ENCODE data around the gene MALSU1.

DNA sequence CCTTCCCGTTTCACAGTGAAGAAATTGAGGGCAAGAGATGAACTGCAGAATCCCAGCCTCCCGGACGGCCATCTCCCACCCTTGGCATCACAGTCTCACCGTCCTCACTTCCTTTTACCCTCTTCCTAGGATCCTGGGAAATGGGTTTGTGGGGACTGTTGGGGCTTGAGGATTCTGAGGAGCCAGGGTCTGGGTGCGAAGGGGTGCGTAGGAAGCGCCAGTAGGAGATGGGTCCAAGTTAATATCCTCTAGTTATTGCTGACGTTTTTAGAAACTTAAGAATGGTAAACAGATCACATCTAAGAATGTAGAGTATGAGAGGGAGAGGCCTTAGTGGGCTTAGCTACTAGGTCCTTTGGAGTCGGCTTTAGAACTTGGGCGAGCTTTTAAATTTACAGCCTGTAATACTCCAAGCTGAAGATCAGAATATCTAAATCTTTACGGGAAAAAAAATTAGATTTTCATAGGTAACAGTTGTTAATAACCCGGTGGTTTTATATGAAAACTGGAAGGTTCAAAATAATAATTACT, 696 bp downstream of the MALSU1 start:
- TF ChIP-seq, protein P1, sequence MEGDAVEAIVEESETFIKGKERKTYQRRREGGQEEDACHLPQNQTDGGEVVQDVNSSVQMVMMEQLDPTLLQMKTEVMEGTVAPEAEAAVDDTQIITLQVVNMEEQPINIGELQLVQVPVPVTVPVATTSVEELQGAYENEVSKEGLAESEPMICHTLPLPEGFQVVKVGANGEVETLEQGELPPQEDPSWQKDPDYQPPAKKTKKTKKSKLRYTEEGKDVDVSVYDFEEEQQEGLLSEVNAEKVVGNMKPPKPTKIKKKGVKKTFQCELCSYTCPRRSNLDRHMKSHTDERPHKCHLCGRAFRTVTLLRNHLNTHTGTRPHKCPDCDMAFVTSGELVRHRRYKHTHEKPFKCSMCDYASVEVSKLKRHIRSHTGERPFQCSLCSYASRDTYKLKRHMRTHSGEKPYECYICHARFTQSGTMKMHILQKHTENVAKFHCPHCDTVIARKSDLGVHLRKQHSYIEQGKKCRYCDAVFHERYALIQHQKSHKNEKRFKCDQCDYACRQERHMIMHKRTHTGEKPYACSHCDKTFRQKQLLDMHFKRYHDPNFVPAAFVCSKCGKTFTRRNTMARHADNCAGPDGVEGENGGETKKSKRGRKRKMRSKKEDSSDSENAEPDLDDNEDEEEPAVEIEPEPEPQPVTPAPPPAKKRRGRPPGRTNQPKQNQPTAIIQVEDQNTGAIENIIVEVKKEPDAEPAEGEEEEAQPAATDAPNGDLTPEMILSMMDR (conservative IDR thresholded peaks at IDR 0.05; ENCODE audit: low read depth, low read length) = no peak
- TF ChIP-seq EZH2 (IDR thresholded peaks at IDR 0.05; ENCODE audit: borderline replicate concordance, low read depth, low read length, poor library complexity, severe bottlenecking) = no peak

Data from A673 (cell line).